GM12878 (cell line): ENCODE data around the gene MFSD12. TPM values are rescaled to one million over a fixed set of nuclear protein-coding genes. Genes with fewer than 3 reads are reported as not detected.

Experiments used
- ATAC-seq: fragments of 200-7000 bp; cut with Tn5 transposase; 3 replicates; pipeline ENCODE4 v1.9.1; 2020; ENCODE audit warnings: mild to moderate bottlenecking, moderate library complexity
- BruUV-seq: library from RNA; stranded (reverse); fragments of 400-500 nt; replicated peaks from 2 replicates; lab custom pipeline; 2021; lab: Mats Ljungman, UMichigan
- CTCF ChIA-PET: fragments of 300-600 bp; sonication (Branson Sonifier 250); formaldehyde crosslinking; extraction: SDS; loops from one replicate; lab custom pipeline; 2021; ENCODE audit warnings: inconsistent platforms; lab: Yijun Ruan, JAX
- POLR2A ChIA-PET: fragments of 350-600 bp; formaldehyde crosslinking; extraction: SDS; loops from one replicate; lab custom pipeline; 2021; ENCODE audit warnings: inconsistent platforms; lab: Charles Lee
- RAD21 ChIA-PET: fragments of 300-600 bp; sonication (Branson Sonifier 250); formaldehyde crosslinking; loops from one replicate; lab custom pipeline; 2023; ENCODE audit warnings: antibody characterized with exemption; ENCODE audit not compliant: unreplicated experiment; lab: Charles Lee
- SMC1A ChIA-PET: fragments of 300-600 bp; sonication (Branson Sonifier 250); formaldehyde crosslinking; loops from one replicate; lab custom pipeline; 2023; ENCODE audit not compliant: unreplicated experiment, uncharacterized antibody; lab: Charles Lee
- DNase-seq: peaks from one replicate; pipeline ENCODE4 v3.0.0-alpha.2; 2011; ENCODE audit warnings: low read depth, low spot score
- FAIRE-seq: peaks from 3 replicates; lab custom pipeline; 2011; peaks lifted over from hg19 to GRCh38; lab: Jason Lieb, UNC
- H2AFZ ChIP-seq: 2 replicates; pipeline ENCODE4 v1.6.0; 2011; ENCODE audit warnings: low read depth, low read length, control low read depth; ENCODE audit not compliant: control insufficient read depth
- H3K27ac ChIP-seq: 2 replicates; pipeline ENCODE4 v1.5.1; 2011; ENCODE audit warnings: control low read depth; ENCODE audit not compliant: control insufficient read depth, insufficient read depth
- H3K27me3 ChIP-seq, 2 experiments: replicated peaks in 1 of 2; 2 replicates each; pipeline versions ENCODE4 v1.6.0 to v1.6.1; 2011; ENCODE audit warnings: low read length in 1 of 2; ENCODE audit not compliant: control insufficient read depth in 2 of 2, insufficient read depth in 2 of 2
- H3K36me3 ChIP-seq, 2 experiments: 2 replicates each; pipeline ENCODE4 v1.5.1; 2011; ENCODE audit warnings: low read length in 1 of 2; ENCODE audit not compliant: control insufficient read depth in 2 of 2, insufficient read depth in 2 of 2
- H3K4me1 ChIP-seq: 2 replicates; pipeline ENCODE4 v1.6.1; 2011; ENCODE audit warnings: mild to moderate bottlenecking, low read length, moderate library complexity, mixed read lengths; ENCODE audit not compliant: control insufficient read depth, insufficient read depth
- H3K4me2 ChIP-seq: 2 replicates; pipeline ENCODE4 v1.6.0; 2011; ENCODE audit warnings: control low read depth; ENCODE audit not compliant: control insufficient read depth, insufficient read depth
- H3K4me3 ChIP-seq: fragments of 200-600 bp; sonication (generic); 2 replicates; pipeline ENCODE4 v1.5.1; 2016
- H3K79me2 ChIP-seq: 2 replicates; pipeline ENCODE4 v1.6.0; 2011; ENCODE audit warnings: low read length; ENCODE audit not compliant: control insufficient read depth, insufficient read depth
- H3K9ac ChIP-seq: 2 replicates; pipeline ENCODE4 v1.8.0; 2011; ENCODE audit warnings: low read length, control low read depth, mixed read lengths; ENCODE audit not compliant: control insufficient read depth, insufficient read depth
- H3K9me3 ChIP-seq: replicated peaks from 3 replicates; pipeline ENCODE4 v1.5.1; 2011; ENCODE audit warnings: mild to moderate bottlenecking, low read length; ENCODE audit not compliant: control insufficient read depth, insufficient read depth
- H4K20me1 ChIP-seq: 2 replicates; pipeline ENCODE4 v1.6.0; 2011; ENCODE audit not compliant: control insufficient read depth, insufficient read depth
- CHD4 ChIP-seq: fragments of 200-600 bp; sonication (generic); IDR thresholded peaks from 2 replicates; pipeline ENCODE4 v1.6.1; 2016; ENCODE audit warnings: mild to moderate bottlenecking
- CTCF ChIP-seq, 3 experiments: IDR thresholded peaks in 2 of 3; conservative IDR thresholded peaks in 1 of 3; 2 replicates each; pipeline ENCODE4 v1.5.1; 2011; ENCODE audit warnings: low read depth in 3 of 3, low read length in 3 of 3, mild to moderate bottlenecking in 3 of 3, control low read depth in 2 of 3, moderate library complexity in 2 of 3, inconsistent platforms in 1 of 3, mixed read lengths in 1 of 3; ENCODE audit not compliant: control insufficient read depth in 2 of 3, insufficient read depth in 1 of 3; ENCODE audit errors: extremely low read depth in 1 of 3
- NFYB ChIP-seq: IDR thresholded peaks from 2 replicates; pipeline ENCODE4 v1.6.1; 2011; ENCODE audit warnings: low read depth, mild to moderate bottlenecking, low read length, improper control_type of control experiment, moderate library complexity; ENCODE audit not compliant: insufficient read depth
- STAT1 ChIP-seq: fragments of 450-650 bp; conservative IDR thresholded peaks from 2 replicates; pipeline ENCODE4 v1.6.1; 2014; ENCODE audit warnings: antibody characterized with exemption, mild to moderate bottlenecking
- WGBS: methylation state at CpG from one replicate; pipeline ENCODE4 v1.1.6; 2016; ENCODE audit warnings: low lambda C conversion rate; ENCODE audit not compliant: insufficient replicate concordance, insufficient coverage; ENCODE audit errors: missing lambda C conversion rate; 5-methylcytosine and 5-hydroxymethylcytosine counted together
- in situ Hi-C: fragments of 300-500 bp; cut with MboI; formaldehyde crosslinking; loops from 9 replicates; pipeline ENCODE4 v1.14.3; 2018; ENCODE audit warnings: mixed read lengths
- intact Hi-C: fragments of 100-400 bp; cut with micrococcal nuclease; formaldehyde crosslinking; loops from one replicate; pipeline ENCODE4 v1.14.2; 2022; ENCODE audit not compliant: unreplicated experiment
- polyA plus RNA-seq, 11 experiments: library from polyadenylated mRNA; depleted of rRNA in 4 of 11; unstranded in 6 of 11; stranded (reverse) in 5 of 11; fragments of >200 nt; fragmentation: Nextera tagmentation in 4 of 11; fragmentation: Illumina TruSeq in 1 of 11; extraction: Ambion mirVana in 4 of 11; extraction: Trizol in 1 of 11; gene quantifications; 1 replicate in 1 of 11; 2 replicates in 10 of 11; pipeline versions ENCODE4 v1.2.1 to v1.2.3, GENCODE V29; 2011 to 2016; ENCODE audit warnings: inconsistent platforms in 2 of 11, missing spikeins in 2 of 11, low read depth in 1 of 11
- total RNA-seq, 4 experiments: library from RNA; depleted of rRNA in 3 of 4; stranded (reverse); fragments of >200 nt in 3 of 4; fragmentation: Illumina TruSeq in 1 of 4; extraction: Trizol in 1 of 4; gene quantifications; 2 replicates each; pipeline versions ENCODE4 v1.2.1 to v1.2.3, GENCODE V29; 2013 to 2021

The MFSD12 gene
- total and polyA plus RNA-seq, 10 of the 15 experiments (the other 5 are each of a cell fraction or from before 2014, with no cell fraction given) = 0.58 to 65.9 (median 16.8) TPM

DNA sequence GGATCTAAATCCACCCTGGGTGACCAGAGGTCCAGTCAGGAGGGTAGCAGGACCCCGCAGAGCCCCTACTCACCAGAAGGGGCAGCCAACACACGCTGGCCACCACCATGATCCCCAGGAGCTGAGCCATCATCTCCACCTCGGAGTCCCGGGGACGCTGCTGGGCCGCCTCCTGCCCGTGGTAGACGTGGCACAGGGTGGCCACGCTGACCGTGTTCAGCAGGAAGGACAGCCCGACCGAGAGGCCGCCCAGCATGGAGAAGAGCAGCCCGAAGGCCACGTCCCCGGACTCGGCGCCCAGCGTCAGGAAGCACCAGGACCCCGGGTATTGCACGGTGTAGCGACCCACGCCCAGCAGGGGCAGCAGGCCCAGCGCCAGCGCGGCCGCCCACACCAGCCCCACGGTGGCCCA lies 42.4 kb upstream of the MFSD12 start:
- Histone ChIP-seq H3K27me3 (no peaks in the 10 kb centered on the region), H3K4me3 (no peak overlapping the region), H3K36me3 (no peaks in the 10 kb centered on the region), H3K9ac (no peak overlapping the region), H3K27ac (no peak overlapping the region), H3K79me2 (no peaks in the 10 kb centered on the region), H2AFZ (no peak overlapping the region), H3K9me3 (no peaks in the 10 kb centered on the region), H3K4me1 (peaks cover 3% of the 10 kb centered on the region), H3K4me2 (no peak overlapping the region), H4K20me1 (no peaks in the 10 kb centered on the region)
- 0 out of 6 replicates have a peak, but pooled peaks of 1 of the 3 experiments have one; percentile 2 for TF ChIP-seq CTCF (IDR thresholded peaks at IDR 0.05 in 2 of 3, conservative IDR thresholded peaks at IDR 0.05 in 1 of 3; ENCODE audit: control insufficient read depth in 2 of 3, extremely low read depth in 1 of 3, insufficient read depth in 1 of 3, low read depth in 3 of 3, low read length in 3 of 3)
- no peak for TF ChIP-seq NFYB
- ChIA-PET POLR2A (no interaction called here), CTCF (no interaction called here), RAD21 (no interaction called here), SMC1A (no interaction called here)
- no TSS peak for BruUV-seq
- DNase-seq (no peak), FAIRE-seq (no peak), ATAC-seq (no peak)
- in situ Hi-C loops (no loop called here), intact Hi-C loops (no loop called here)
- WGBS = 75% methylated on average over 25 of the region's 28 CpGs

GRCh38 chr19:3595521-3596061 lies 38.2 kb upstream of the MFSD12 start:
- Histone ChIP-seq H4K20me1 (no peaks in the 10 kb centered on the region), H2AFZ (no peak overlapping the region), H3K79me2 (no peaks in the 10 kb centered on the region), H3K27ac (no peak overlapping the region), H3K27me3 (no peaks in the 10 kb centered on the region), H3K4me1 (no peaks in the 10 kb centered on the region), H3K9me3 (peaks cover 2% of the 10 kb centered on the region; the same call in 1 of the 3 replicates), H3K4me2 (no peak overlapping the region), H3K4me3 (no peak overlapping the region), H3K36me3 (no peaks in the 10 kb centered on the region), H3K9ac (no peak overlapping the region)
- FAIRE-seq = no peak
- ChIA-PET RAD21 (no interaction called here), SMC1A (no interaction called here), CTCF (no interaction called here), POLR2A (interaction anchor here (0.7 kb wide), 1 partner anchor 79 kb away, joined by 3 read pairs; no protein-coding TSS in a partner anchor)
- no peak for ATAC-seq
- no TSS peak for BruUV-seq
- in situ Hi-C loops = no loop called here
- DNase-seq = no peak
- intact Hi-C loops = no loop called here
- 75% methylated on average over 23 of the region's 34 CpGs for WGBS
- TF ChIP-seq STAT1 = no peak
- TF ChIP-seq CHD4 = no peak
